22Rv1 (cell line): Measurements from ENCODE around the gene MROH7.

Experiments used
- CTCF ChIP-seq: fragments of 450-650 bp; IDR thresholded peaks from 2 replicates; pipeline ENCODE4 v1.5.1; 2017; ENCODE audit warnings: mild to moderate bottlenecking
- ZFX ChIP-seq: fragments of 450-650 bp; IDR thresholded peaks from 2 replicates; pipeline ENCODE4 v1.6.1; 2017; ENCODE audit warnings: antibody characterized with exemption, borderline replicate concordance

DNA sequence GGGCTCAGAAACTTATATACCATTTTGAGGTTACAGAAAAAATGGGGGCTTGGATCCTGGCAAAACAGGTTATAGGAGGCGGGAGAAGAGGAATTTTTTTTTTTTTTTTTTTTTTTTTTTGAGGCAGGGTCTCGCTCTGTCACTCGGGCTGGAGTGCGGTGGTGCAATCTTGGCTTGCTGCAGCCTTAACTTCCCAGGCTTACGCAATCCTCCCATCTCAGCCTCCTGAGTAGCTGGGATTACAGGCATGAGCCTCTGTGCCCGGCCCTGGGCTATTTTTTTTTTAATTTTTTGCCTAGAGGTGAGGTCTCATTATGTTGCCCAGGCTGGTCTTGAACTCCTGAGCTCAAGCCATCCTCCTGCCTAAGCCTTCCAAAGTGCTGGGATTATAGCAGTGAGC lies 24.7 kb downstream of the MROH7 start:
- TF ChIP-seq CTCF (no peak), ZFX (no peak)
